HepG2 (cell line): ENCODE results near the gene NUP35. TPM values are rescaled to one million over a fixed set of nuclear protein-coding genes. Genes with fewer than 3 reads are reported as not detected.
A peak's percentile ranks its signal among the peaks of the same experiment; 100 is the strongest.

Source experiments
- AHDC1 ChIP-seq: sonication (generic); formaldehyde crosslinking; IDR thresholded peaks from 2 replicates; pipeline ENCODE4 v1.5.1; 2020; ENCODE audit warnings: mild to moderate bottlenecking, missing genetic modification reagents, borderline replicate concordance
- CCAR2 ChIP-seq: fragments of 200-400 bp; formaldehyde crosslinking; optimal IDR thresholded peaks from 2 replicates; pipeline ENCODE3; 2018; ENCODE audit warnings: low read depth, mild to moderate bottlenecking, low read length, moderate library complexity
- E2F5 ChIP-seq: sonication (generic); formaldehyde crosslinking; conservative IDR thresholded peaks from 2 replicates; pipeline ENCODE4 v1.4.0; 2020; ENCODE audit warnings: missing genetic modification reagents
- FUBP1 ChIP-seq: sonication (generic); formaldehyde crosslinking; IDR thresholded peaks from 2 replicates; pipeline ENCODE4 v1.5.1; 2020; ENCODE audit warnings: missing genetic modification reagents, mild to moderate bottlenecking, borderline replicate concordance
- GABPB1 ChIP-seq: IDR thresholded peaks from 2 replicates; pipeline ENCODE4 v1.6.1; 2016; ENCODE audit warnings: mild to moderate bottlenecking, missing genetic modification reagents, moderate library complexity, missing compliant biosample characterization
- HNRNPL ChIP-seq: fragments of 200-400 bp; formaldehyde crosslinking; IDR thresholded peaks from 2 replicates; pipeline ENCODE4 v1.6.1; 2017; ENCODE audit warnings: mild to moderate bottlenecking, low read depth, low read length
- IKZF4 ChIP-seq: sonication (generic); formaldehyde crosslinking; IDR thresholded peaks from 2 replicates; pipeline ENCODE4 v1.5.1; 2020; ENCODE audit warnings: borderline replicate concordance, mild to moderate bottlenecking, low read depth, missing genetic modification reagents; ENCODE audit errors: not compliant biosample characterization
- MAZ ChIP-seq, 2 experiments: sonication (generic) in 1 of 2; formaldehyde crosslinking in 1 of 2; IDR thresholded peaks; 2 replicates each; pipeline versions ENCODE4 v1.5.0 to v1.6.1; 2012 to 2020; ENCODE audit warnings: low read depth in 2 of 2, mild to moderate bottlenecking in 2 of 2, borderline replicate concordance in 1 of 2, improper control_type of control experiment in 1 of 2, low read length in 1 of 2, missing genetic modification reagents in 1 of 2, moderate library complexity in 1 of 2
- NCOA1 ChIP-seq: sonication (generic); formaldehyde crosslinking; IDR thresholded peaks from 2 replicates; pipeline ENCODE4 v1.9.0; 2021; ENCODE audit warnings: missing genetic modification reagents
- NFE2L1 ChIP-seq: sonication (generic); formaldehyde crosslinking; IDR thresholded peaks from 2 replicates; pipeline ENCODE4 v1.4.0; 2020; ENCODE audit warnings: missing genetic modification reagents, mild to moderate bottlenecking, borderline replicate concordance
- NR1H2 ChIP-seq: sonication (generic); formaldehyde crosslinking; IDR thresholded peaks from 2 replicates; pipeline ENCODE4 v1.8.1; 2022; ENCODE audit warnings: low read depth, missing genetic modification reagents, borderline replicate concordance
- RFX3 ChIP-seq: IDR thresholded peaks from 2 replicates; pipeline ENCODE4 v1.6.1; 2016; ENCODE audit warnings: missing biosample characterization, missing genetic modification reagents
- ZKSCAN1 ChIP-seq: fragments of 150-350 bp; IDR thresholded peaks from 2 replicates; pipeline ENCODE4 v1.6.1; 2014; ENCODE audit warnings: low read length
- ZNF33B ChIP-seq: sonication (generic); formaldehyde crosslinking; IDR thresholded peaks from 2 replicates; pipeline ENCODE4 v1.5.1; 2020; ENCODE audit warnings: mild to moderate bottlenecking, missing genetic modification reagents
- ZNF354B ChIP-seq: sonication (generic); formaldehyde crosslinking; IDR thresholded peaks from 2 replicates; pipeline ENCODE4 v1.8.0; 2022; ENCODE audit warnings: mild to moderate bottlenecking, missing genetic modification reagents
- ZNF44 ChIP-seq: sonication (generic); formaldehyde crosslinking; IDR thresholded peaks from 2 replicates; pipeline ENCODE4 v1.5.1; 2020; ENCODE audit warnings: mild to moderate bottlenecking, missing genetic modification reagents
- ZNF484 ChIP-seq: sonication (generic); formaldehyde crosslinking; IDR thresholded peaks from 2 replicates; pipeline ENCODE4 v1.5.1; 2020; ENCODE audit warnings: mild to moderate bottlenecking, low read depth, missing genetic modification reagents, borderline replicate concordance
- ZNF775 ChIP-seq: sonication (generic); formaldehyde crosslinking; IDR thresholded peaks from 2 replicates; pipeline ENCODE4 v1.4.0; 2020; ENCODE audit warnings: missing genetic modification reagents, mild to moderate bottlenecking, moderate library complexity, borderline replicate concordance
- polyA plus RNA-seq, 8 experiments: library from polyadenylated mRNA; depleted of rRNA in 3 of 8; stranded (reverse) in 7 of 8; unstranded in 1 of 8; fragments of >200 nt; fragmentation: Illumina TruSeq in 4 of 8; extraction: Trizol in 4 of 8; gene quantifications; 2 replicates each; pipeline versions ENCODE4 v1.2.1 to v1.2.3, GENCODE V29; 2011 to 2016; ENCODE audit warnings: low read depth in 4 of 8, missing spikeins in 1 of 8, mixed read lengths in 1 of 8; ENCODE audit not compliant: insufficient read depth in 1 of 8
- total RNA-seq, 5 experiments: library from RNA; depleted of rRNA; stranded (reverse); fragments of >200 nt; fragmentation: Illumina TruSeq; extraction: Trizol; gene quantifications; 2 replicates each; pipeline ENCODE4 v1.2.3, GENCODE V29; 2016; ENCODE audit warnings: low read depth in 1 of 5

NUP35 gene
- total and polyA plus RNA-seq, 2 of the 13 experiments (the other 11 are each of a cell fraction or from before 2014, with no cell fraction given) = 16.9 to 53.6 TPM

GRCh38 chr2:183124222-183124956 is at the start of gene NUP35 (continued):
- TF ChIP-seq AHDC1 = peak; percentile 75
- no peak for TF ChIP-seq FUBP1
- peak; percentile 98 for TF ChIP-seq GABPB1 (CRISPR knock-in tag)
- peak; percentile 68; the same call in 1 of the 2 replicates for TF ChIP-seq NR1H2 (CRISPR knock-in tag)
- no peak; the same call in none of the 2 replicates for TF ChIP-seq NCOA1
- peak; percentile 65; the same call in 1 of the 2 replicates for TF ChIP-seq MAZ (IDR thresholded peaks at IDR 0.05; ENCODE audit: borderline replicate concordance, low read depth, low read length)
- TF ChIP-seq MAZ (CRISPR knock-in tag; IDR thresholded peaks at IDR 0.05; ENCODE audit: low read depth) = peak; percentile 47; the same call in 1 of the 2 replicates
- TF ChIP-seq NFE2L1 (CRISPR knock-in tag) = no peak
- no peak for TF ChIP-seq CCAR2
- TF ChIP-seq ZNF354B (CRISPR knock-in tag) = no peak
- peak; percentile 17; the same call in 1 of the 2 replicates for TF ChIP-seq ZNF44 (CRISPR knock-in tag)
- peak; percentile 82 for TF ChIP-seq ZNF33B (CRISPR knock-in tag)
- peak; percentile 89; the same call in 1 of the 2 replicates for TF ChIP-seq ZNF775 (CRISPR knock-in tag)
- TF ChIP-seq HNRNPL = 0 out of 2 replicates have a peak, but pooled peaks have one; percentile 67
- peak; percentile 75 for TF ChIP-seq E2F5
- TF ChIP-seq RFX3 (CRISPR knock-in tag) = no peak
- peak; percentile 76 for TF ChIP-seq IKZF4 (CRISPR knock-in tag)
- TF ChIP-seq ZKSCAN1 = peak; percentile 10; the same call in 1 of the 2 replicates
- TF ChIP-seq ZNF484 (CRISPR knock-in tag) = no peak
